K562 (cell line): ENCODE data around the gene NAV2. TPM values are rescaled to one million over a fixed set of nuclear protein-coding genes. Genes with fewer than 3 reads are reported as not detected.

ENCODE experiments used
- ARID2 ChIP-seq: fragments of 450-650 bp; IDR thresholded peaks from 2 replicates; pipeline ENCODE4 v1.6.1; 2017; ENCODE audit warnings: antibody characterized with exemption, mild to moderate bottlenecking
- BRD9 ChIP-seq: fragments of 450-650 bp; IDR thresholded peaks from 2 replicates; pipeline ENCODE4 v1.6.1; 2018; ENCODE audit warnings: low read depth; ENCODE audit not compliant: partially characterized antibody
- CBFA2T3 ChIP-seq: fragments of 450-650 bp; IDR thresholded peaks from 2 replicates; pipeline ENCODE4 v1.6.1; 2017
- MED1 ChIP-seq: sonication (generic); formaldehyde crosslinking; IDR thresholded peaks from 2 replicates; pipeline ENCODE4 v1.8.1; 2023; ENCODE audit warnings: missing genetic modification reagents, borderline replicate concordance
- MEIS2 ChIP-seq: fragments of 450-650 bp; IDR thresholded peaks from 2 replicates; pipeline ENCODE4 v1.6.1; 2014; ENCODE audit warnings: mild to moderate bottlenecking; ENCODE audit not compliant: partially characterized antibody
- NBN ChIP-seq: fragments of 450-650 bp; IDR thresholded peaks from 2 replicates; pipeline ENCODE4 v1.6.1; 2016; ENCODE audit warnings: low read depth, mild to moderate bottlenecking
- NCOR1 ChIP-seq: fragments of 450-650 bp; IDR thresholded peaks from 2 replicates; pipeline ENCODE4 v1.6.1; 2016; ENCODE audit warnings: mild to moderate bottlenecking, moderate library complexity
- POLR2AphosphoS5 ChIP-seq: IDR thresholded peaks from 2 replicates; pipeline ENCODE4 v1.6.1; 2011; ENCODE audit warnings: mild to moderate bottlenecking, low read depth, low read length, moderate library complexity; ENCODE audit not compliant: control insufficient read depth, insufficient read depth
- SIN3B ChIP-seq: fragments of 450-650 bp; IDR thresholded peaks from 2 replicates; pipeline ENCODE4 v1.6.1; 2017; ENCODE audit warnings: low read depth, mild to moderate bottlenecking, moderate library complexity
- STAT5A ChIP-seq: IDR thresholded peaks from 2 replicates; pipeline ENCODE4 v1.6.1; 2012; ENCODE audit warnings: low read length, inconsistent platforms, borderline replicate concordance
- TOE1 ChIP-seq, 2 experiments: fragments of 450-650 bp in 1 of 2; sonication (generic) in 1 of 2; formaldehyde crosslinking in 1 of 2; IDR thresholded peaks; 2 replicates each; pipeline versions ENCODE4 v1.7.1 to v1.8.0; 2016 to 2022; ENCODE audit warnings: borderline replicate concordance in 2 of 2, mild to moderate bottlenecking in 2 of 2, antibody characterized with exemption in 1 of 2, inconsistent platforms in 1 of 2, low read depth in 1 of 2, missing genetic modification reagents in 1 of 2, moderate library complexity in 1 of 2
- ZNF318 ChIP-seq, 2 experiments: fragments of 450-650 bp; IDR thresholded peaks; 2 replicates each; pipeline ENCODE4 v1.6.1; 2016; ENCODE audit warnings: mild to moderate bottlenecking in 2 of 2, borderline replicate concordance in 1 of 2, low read depth in 1 of 2, moderate library complexity in 1 of 2
- ZNF445 ChIP-seq: fragments of 250-450 bp; sonication (Bioruptor Pico); IDR thresholded peaks from 2 replicates; pipeline ENCODE4 v1.4.0; 2020; ENCODE audit warnings: low read depth, mild to moderate bottlenecking, moderate library complexity
- ZNF75A ChIP-seq: fragments of 450-650 bp; formaldehyde crosslinking; IDR thresholded peaks from 2 replicates; pipeline ENCODE4 v1.4.0; 2020; ENCODE audit warnings: mild to moderate bottlenecking
- polyA plus RNA-seq, 8 experiments: library from polyadenylated mRNA; depleted of rRNA in 4 of 8; stranded (reverse) in 5 of 8; unstranded in 3 of 8; fragments of >200 nt; fragmentation: Nextera tagmentation in 2 of 8; fragmentation: Illumina TruSeq in 1 of 8; extraction: Ambion mirVana in 2 of 8; extraction: Trizol in 1 of 8; gene quantifications; 2 replicates each; pipeline versions ENCODE4 v1.2.1 to v1.2.3, GENCODE V29; 2011 to 2014; ENCODE audit warnings: inconsistent platforms in 1 of 8, missing spikeins in 1 of 8
- total RNA-seq, 7 experiments: library from RNA; depleted of rRNA in 6 of 7; stranded (reverse); fragments of >200 nt in 6 of 7; fragmentation: Illumina TruSeq in 2 of 7; extraction: Trizol in 2 of 7; gene quantifications; 2 replicates each; pipeline versions ENCODE4 v1.2.1 to v1.2.3, GENCODE V29; 2011 to 2021; ENCODE audit warnings: low replicate concordance in 1 of 7
- TF ChIP-seq, protein P1 (sequence below): fragments of 450-650 bp; IDR thresholded peaks from 2 replicates; pipeline ENCODE4 v1.6.1; 2016; ENCODE audit warnings: mild to moderate bottlenecking
- TF ChIP-seq, protein P2 (sequence below): sonication (generic); formaldehyde crosslinking; IDR thresholded peaks from 2 replicates; pipeline ENCODE4 v1.4.0; 2020; ENCODE audit warnings: mild to moderate bottlenecking, missing genetic modification reagents

The NAV2 gene
- total and polyA plus RNA-seq, 9 of the 15 experiments (the other 6 are each of a cell fraction or from before 2014, with no cell fraction given), result 0.03 to 0.35 (median 0.05) TPM

DNA sequence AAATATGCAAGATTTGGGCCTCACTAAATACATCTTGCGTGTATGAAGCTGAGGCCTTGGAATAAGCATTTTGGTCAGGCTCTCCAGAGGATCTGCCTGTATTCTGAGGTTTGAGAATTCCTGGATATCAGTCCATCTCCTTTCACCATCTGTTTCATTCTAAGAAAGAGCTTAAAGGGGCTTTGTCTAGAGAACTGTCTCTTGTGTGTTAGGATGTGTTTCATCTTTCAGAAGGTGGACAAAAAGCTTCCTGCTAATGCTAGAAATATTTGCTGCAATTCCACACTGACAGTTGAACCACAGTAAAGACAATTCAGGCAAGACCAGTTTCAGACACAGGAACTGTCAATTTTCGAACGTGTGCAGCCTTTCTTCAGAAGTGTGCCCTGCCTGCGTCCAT, 262.2 kb downstream of the NAV2 start (continued):
- TF ChIP-seq, protein P1, sequence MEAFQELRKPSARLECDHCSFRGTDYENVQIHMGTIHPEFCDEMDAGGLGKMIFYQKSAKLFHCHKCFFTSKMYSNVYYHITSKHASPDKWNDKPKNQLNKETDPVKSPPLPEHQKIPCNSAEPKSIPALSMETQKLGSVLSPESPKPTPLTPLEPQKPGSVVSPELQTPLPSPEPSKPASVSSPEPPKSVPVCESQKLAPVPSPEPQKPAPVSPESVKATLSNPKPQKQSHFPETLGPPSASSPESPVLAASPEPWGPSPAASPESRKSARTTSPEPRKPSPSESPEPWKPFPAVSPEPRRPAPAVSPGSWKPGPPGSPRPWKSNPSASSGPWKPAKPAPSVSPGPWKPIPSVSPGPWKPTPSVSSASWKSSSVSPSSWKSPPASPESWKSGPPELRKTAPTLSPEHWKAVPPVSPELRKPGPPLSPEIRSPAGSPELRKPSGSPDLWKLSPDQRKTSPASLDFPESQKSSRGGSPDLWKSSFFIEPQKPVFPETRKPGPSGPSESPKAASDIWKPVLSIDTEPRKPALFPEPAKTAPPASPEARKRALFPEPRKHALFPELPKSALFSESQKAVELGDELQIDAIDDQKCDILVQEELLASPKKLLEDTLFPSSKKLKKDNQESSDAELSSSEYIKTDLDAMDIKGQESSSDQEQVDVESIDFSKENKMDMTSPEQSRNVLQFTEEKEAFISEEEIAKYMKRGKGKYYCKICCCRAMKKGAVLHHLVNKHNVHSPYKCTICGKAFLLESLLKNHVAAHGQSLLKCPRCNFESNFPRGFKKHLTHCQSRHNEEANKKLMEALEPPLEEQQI, result 0 out of 2 replicates have a peak, but pooled peaks have one; percentile 47
- TF ChIP-seq CBFA2T3 (peak; percentile 80), ARID2 (peak; percentile 8; the same call in 1 of the 2 replicates), BRD9 (peak; percentile 43), ZNF318 (IDR thresholded peaks at IDR 0.05; ENCODE audit: borderline replicate concordance in 1 of 2, low read depth in 1 of 2) (no peak), MEIS2 (peak; percentile 65), SIN3B (no peak), STAT5A (peak; percentile 98), ZNF445 (no peak), TOE1 (IDR thresholded peaks at IDR 0.05; ENCODE audit: borderline replicate concordance) (no peak), TOE1 (CRISPR knock-in tag; IDR thresholded peaks at IDR 0.05; ENCODE audit: borderline replicate concordance, low read depth) (no peak), NCOR1 (peak; percentile 76), POLR2AphosphoS5 (peak; percentile 35; the same call in 1 of the 2 replicates), MED1 (CRISPR knock-in tag) (no peak), ZNF75A (CRISPR knock-in tag) (no peak), NBN (peak; percentile 74; the same call in 1 of the 2 replicates)
- TF ChIP-seq, protein P2, sequence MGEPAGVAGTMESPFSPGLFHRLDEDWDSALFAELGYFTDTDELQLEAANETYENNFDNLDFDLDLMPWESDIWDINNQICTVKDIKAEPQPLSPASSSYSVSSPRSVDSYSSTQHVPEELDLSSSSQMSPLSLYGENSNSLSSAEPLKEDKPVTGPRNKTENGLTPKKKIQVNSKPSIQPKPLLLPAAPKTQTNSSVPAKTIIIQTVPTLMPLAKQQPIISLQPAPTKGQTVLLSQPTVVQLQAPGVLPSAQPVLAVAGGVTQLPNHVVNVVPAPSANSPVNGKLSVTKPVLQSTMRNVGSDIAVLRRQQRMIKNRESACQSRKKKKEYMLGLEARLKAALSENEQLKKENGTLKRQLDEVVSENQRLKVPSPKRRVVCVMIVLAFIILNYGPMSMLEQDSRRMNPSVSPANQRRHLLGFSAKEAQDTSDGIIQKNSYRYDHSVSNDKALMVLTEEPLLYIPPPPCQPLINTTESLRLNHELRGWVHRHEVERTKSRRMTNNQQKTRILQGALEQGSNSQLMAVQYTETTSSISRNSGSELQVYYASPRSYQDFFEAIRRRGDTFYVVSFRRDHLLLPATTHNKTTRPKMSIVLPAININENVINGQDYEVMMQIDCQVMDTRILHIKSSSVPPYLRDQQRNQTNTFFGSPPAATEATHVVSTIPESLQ (CRISPR knock-in tag), result no peak
